ENCODE results near the gene ZEB2.
A peak's percentile ranks its signal among the peaks of the same experiment; 100 is the strongest.

Gene ZEB2

DNA sequence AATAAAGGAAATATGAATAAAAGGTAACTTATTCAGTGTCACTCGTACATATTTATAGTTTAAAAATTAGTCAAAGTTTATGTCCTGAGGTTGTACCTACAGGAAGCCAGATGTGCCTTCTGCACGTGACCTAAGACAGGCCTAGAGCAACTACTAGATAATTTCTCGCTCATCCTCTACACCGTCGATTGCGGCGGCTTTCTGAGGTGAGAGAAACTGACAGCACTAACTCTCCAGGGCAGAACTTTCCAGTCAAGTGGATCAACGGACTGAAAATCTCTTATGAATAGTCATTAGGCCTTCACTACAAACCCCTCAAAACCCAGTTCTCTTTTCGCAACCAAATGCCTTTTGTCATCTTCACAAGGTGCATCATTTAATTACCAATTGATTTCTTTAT, 54.2 kb downstream of the ZEB2 start:
- H3K27me3 ChIP-seq (ENCODE audit: control insufficient read depth, insufficient read depth, low read length): no peaks in the 10 kb centered on the region
- H3K4me1 ChIP-seq (ENCODE audit: control insufficient read depth, insufficient read depth, low read length): peaks cover 38% of the 10 kb centered on the region
- H3K4me3 ChIP-seq (ENCODE audit: low read length): no peak overlapping the region

GRCh38 chr2:144464730-144465129, 55.2 kb downstream of the ZEB2 start:
- peaks cover 38% of the 10 kb centered on the region for H3K4me1 ChIP-seq (ENCODE audit: control insufficient read depth, insufficient read depth, low read length)
- H3K4me3 ChIP-seq (ENCODE audit: low read length): no peak overlapping the region
- no peaks in the 10 kb centered on the region for H3K27me3 ChIP-seq (ENCODE audit: control insufficient read depth, insufficient read depth, low read length)
- no peak overlapping the region for H3K9ac ChIP-seq (ENCODE audit: low read depth, low read length)
- no peak overlapping the region for H3K4me2 ChIP-seq (ENCODE audit: low read length)
- H3K36me3 ChIP-seq (ENCODE audit: insufficient read depth, low read length): peaks cover 15% of the 10 kb centered on the region
- no peaks in the 10 kb centered on the region for H3K9me3 ChIP-seq (replicated peaks; ENCODE audit: low read length)

More for the DNA sequence above, 54.2 kb downstream of the ZEB2 start:
- no peaks in the 10 kb centered on the region for H3K9me3 ChIP-seq (replicated peaks; ENCODE audit: low read length)
- H3K4me2 ChIP-seq (ENCODE audit: low read length): no peak overlapping the region
- peaks cover 15% of the 10 kb centered on the region for H3K36me3 ChIP-seq (ENCODE audit: insufficient read depth, low read length)
- H3K9ac ChIP-seq (ENCODE audit: low read depth, low read length): no peak overlapping the region

DNA sequence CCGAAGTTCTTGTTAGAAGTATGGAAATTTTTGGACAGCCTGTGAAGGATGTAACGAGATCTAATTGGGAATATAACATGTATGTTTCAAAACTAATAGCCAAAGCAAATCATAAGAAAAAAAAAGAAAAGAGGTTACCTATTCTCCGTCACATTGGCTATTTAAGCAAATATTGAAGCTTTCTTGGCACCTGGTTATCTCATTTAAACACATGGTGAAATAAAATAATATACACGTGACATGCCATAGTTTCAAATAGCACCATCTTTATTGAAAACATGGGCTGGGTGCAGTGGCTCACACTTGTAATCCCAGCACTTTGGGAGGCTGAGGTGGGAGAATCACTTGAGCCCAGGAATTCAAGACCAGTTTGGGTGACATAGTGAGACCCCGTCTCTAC, 56.7 kb downstream of the ZEB2 start:
- H3K4me1 ChIP-seq (ENCODE audit: control insufficient read depth, insufficient read depth, low read length): peaks cover 41% of the 10 kb centered on the region
- peaks cover 9% of the 10 kb centered on the region for H3K36me3 ChIP-seq (ENCODE audit: insufficient read depth, low read length)
- no peaks in the 10 kb centered on the region for H3K27me3 ChIP-seq (ENCODE audit: control insufficient read depth, insufficient read depth, low read length)

DNA sequence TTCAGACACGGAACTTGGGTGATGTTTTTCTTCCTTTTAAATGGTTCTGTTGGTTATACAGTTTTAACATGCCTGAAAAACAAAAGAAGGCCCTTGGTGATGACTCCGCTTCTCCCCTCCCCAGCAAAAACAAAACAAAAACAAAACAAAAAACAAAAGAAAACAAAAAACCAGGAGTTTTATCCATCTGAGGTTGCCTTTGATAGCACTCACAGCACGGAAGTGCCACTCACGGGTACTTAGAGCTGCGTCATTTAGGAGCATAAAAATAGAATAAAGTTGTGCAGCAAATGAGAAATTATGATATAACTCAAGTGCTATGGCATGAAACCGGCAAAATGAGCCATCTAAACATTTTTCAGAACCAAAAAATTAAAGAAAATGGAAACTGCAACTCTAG, 57.7 kb downstream of the ZEB2 start:
- H3K4me3 ChIP-seq (ENCODE audit: low read length): no peak overlapping the region
- peak overlapping the region; percentile 11 for H3K9ac ChIP-seq (ENCODE audit: low read depth, low read length)
- H3K9me3 ChIP-seq (replicated peaks; ENCODE audit: low read length): no peaks in the 10 kb centered on the region
- H3K4me2 ChIP-seq (ENCODE audit: low read length): peak overlapping the region; percentile 11
- H3K4me1 ChIP-seq (ENCODE audit: control insufficient read depth, insufficient read depth, low read length): peaks cover 41% of the 10 kb centered on the region
- no peaks in the 10 kb centered on the region for H3K27me3 ChIP-seq (ENCODE audit: control insufficient read depth, insufficient read depth, low read length)
- H3K36me3 ChIP-seq (ENCODE audit: insufficient read depth, low read length): peaks cover 9% of the 10 kb centered on the region

More for the DNA sequence above, 56.7 kb downstream of the ZEB2 start:
- Histone ChIP-seq H3K4me2 (ENCODE audit: low read length) (no peak overlapping the region), H3K9me3 (replicated peaks; ENCODE audit: low read length) (no peaks in the 10 kb centered on the region), H3K4me3 (ENCODE audit: low read length) (no peak overlapping the region), H3K9ac (ENCODE audit: low read depth, low read length) (no peak overlapping the region)

DNA sequence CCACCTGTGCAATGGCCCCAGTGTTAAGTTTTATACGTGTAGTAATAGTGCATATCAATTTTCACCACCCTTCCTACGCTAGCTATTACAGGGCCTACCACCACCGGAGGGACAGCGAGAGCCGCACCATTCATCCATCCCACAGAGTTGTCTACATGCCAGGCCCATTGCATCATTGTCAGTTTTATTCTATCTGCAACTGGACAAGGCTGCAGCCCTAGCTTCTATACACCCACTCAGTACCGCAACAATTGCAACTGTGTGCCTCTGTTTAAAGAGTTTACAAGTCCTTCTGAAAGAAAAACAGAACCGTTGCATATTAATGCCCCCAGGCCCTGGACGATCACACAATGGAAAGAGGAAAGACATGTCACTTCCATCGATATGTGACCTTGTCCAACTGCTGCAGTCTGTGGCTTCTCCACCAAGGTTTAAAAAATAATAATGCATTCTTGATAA, 58.6 kb downstream of the ZEB2 start:
- Histone ChIP-seq H3K4me2 (ENCODE audit: low read length) (peak overlapping the region; percentile 24), H3K27me3 (ENCODE audit: control insufficient read depth, insufficient read depth, low read length) (no peaks in the 10 kb centered on the region), H3K36me3 (ENCODE audit: insufficient read depth, low read length) (peaks cover 9% of the 10 kb centered on the region), H3K4me3 (ENCODE audit: low read length) (no peak overlapping the region), H3K4me1 (ENCODE audit: control insufficient read depth, insufficient read depth, low read length) (peaks cover 47% of the 10 kb centered on the region), H3K9me3 (replicated peaks; ENCODE audit: low read length) (no peaks in the 10 kb centered on the region), H3K9ac (ENCODE audit: low read depth, low read length) (peak overlapping the region; percentile 11)

DNA sequence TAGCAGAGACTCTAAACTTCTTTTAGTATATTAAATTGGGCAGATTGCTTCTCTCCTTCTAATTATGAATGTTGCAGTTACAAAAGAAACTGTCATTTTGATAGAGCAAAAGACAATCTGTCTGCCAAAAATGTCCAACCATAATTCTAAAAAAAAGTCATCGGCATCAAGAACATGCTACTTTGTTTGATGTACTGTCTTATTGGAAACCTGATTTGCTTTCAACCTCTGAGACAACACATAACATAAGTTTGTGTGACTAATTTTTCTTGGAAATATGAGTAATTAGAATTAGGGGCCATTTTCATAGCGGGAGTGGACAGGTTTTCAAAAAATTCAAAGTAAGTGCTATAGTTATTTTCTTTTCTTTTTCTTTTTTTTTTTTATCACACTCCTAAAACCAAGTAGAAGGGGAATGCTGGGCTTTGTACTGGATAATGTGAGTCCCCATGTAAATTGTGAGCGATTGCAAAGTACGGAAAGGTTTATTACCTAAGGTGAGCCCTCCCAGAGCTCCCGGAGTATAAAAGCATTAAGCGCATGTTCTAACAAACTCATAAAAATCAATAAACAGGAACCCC, 59.1 kb downstream of the ZEB2 start:
- H3K4me1 ChIP-seq (ENCODE audit: control insufficient read depth, insufficient read depth, low read length): peaks cover 52% of the 10 kb centered on the region
- peak overlapping the region; percentile 43 for H3K9ac ChIP-seq (ENCODE audit: low read depth, low read length)
- no peaks in the 10 kb centered on the region for H3K27me3 ChIP-seq (ENCODE audit: control insufficient read depth, insufficient read depth, low read length)
- no peaks in the 10 kb centered on the region for H3K9me3 ChIP-seq (replicated peaks; ENCODE audit: low read length)
- peak overlapping the region; percentile 50 for H3K4me2 ChIP-seq (ENCODE audit: low read length)
- peaks cover 9% of the 10 kb centered on the region for H3K36me3 ChIP-seq (ENCODE audit: insufficient read depth, low read length)
- no peak overlapping the region for H3K4me3 ChIP-seq (ENCODE audit: low read length)

- no peaks in the 10 kb centered on the region for H3K9me3 ChIP-seq (replicated peaks; ENCODE audit: low read length)
- peaks cover 61% of the 10 kb centered on the region for H3K4me1 ChIP-seq (ENCODE audit: control insufficient read depth, insufficient read depth, low read length)
- peak overlapping the region; percentile 50 for H3K4me2 ChIP-seq (ENCODE audit: low read length)
- peaks cover 4% of the 10 kb centered on the region for H3K36me3 ChIP-seq (ENCODE audit: insufficient read depth, low read length)
- no peak overlapping the region for H3K4me3 ChIP-seq (ENCODE audit: low read length)
- no peaks in the 10 kb centered on the region for H3K27me3 ChIP-seq (ENCODE audit: control insufficient read depth, insufficient read depth, low read length)
- peak overlapping the region; percentile 43 for H3K9ac ChIP-seq (ENCODE audit: low read depth, low read length)
Measured at GRCh38 chr2:144459937-144460336, 60.0 kb downstream of the ZEB2 start.

DNA sequence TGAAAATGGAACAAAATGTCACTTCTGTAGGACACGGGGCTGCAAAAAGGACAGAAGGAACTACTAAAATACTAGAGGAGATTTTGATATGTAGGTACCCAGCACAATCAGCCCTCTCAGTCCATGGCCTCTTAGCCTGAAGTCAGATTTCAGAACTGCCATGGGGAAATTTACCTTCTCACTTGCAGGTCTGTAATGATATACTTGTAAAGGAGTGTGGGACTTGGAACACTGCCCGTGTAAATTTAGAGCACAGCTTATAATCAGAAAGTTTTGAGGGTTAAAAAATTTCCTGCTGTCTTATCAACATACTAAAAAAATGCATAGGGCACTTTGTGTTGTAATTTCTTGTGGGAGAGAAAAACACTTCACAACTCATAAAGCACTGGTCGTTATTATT, 60.6 kb downstream of the ZEB2 start:
- H3K4me2 ChIP-seq (ENCODE audit: low read length): no peak overlapping the region
- peaks cover 67% of the 10 kb centered on the region for H3K4me1 ChIP-seq (ENCODE audit: control insufficient read depth, insufficient read depth, low read length)
- H3K36me3 ChIP-seq (ENCODE audit: insufficient read depth, low read length): no peaks in the 10 kb centered on the region
- no peak overlapping the region for H3K4me3 ChIP-seq (ENCODE audit: low read length)
- H3K9me3 ChIP-seq (replicated peaks; ENCODE audit: low read length): no peaks in the 10 kb centered on the region
- H3K9ac ChIP-seq (ENCODE audit: low read depth, low read length): no peak overlapping the region
- no peaks in the 10 kb centered on the region for H3K27me3 ChIP-seq (ENCODE audit: control insufficient read depth, insufficient read depth, low read length)

DNA sequence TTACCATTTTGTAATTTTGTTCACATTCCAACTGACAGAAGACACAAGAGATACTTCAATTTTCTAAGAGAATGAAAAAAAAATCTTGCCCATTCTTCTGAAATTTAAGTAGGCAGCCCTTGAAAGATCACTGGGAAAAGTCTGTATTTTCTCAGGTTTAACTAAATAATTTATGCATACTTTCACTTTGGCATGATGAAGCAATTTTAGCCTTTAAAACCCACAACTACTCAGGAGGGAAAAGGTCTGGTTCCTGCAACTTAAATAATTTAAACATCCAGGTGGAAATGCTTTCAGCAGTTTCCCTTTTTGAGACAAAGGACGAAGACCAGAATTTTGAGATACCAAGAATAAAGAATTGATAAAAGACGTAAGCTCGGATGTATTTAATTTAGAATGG, 61.4 kb downstream of the ZEB2 start:
- Histone ChIP-seq H3K4me2 (ENCODE audit: low read length) (no peak overlapping the region), H3K4me1 (ENCODE audit: control insufficient read depth, insufficient read depth, low read length) (peaks cover 75% of the 10 kb centered on the region), H3K27me3 (ENCODE audit: control insufficient read depth, insufficient read depth, low read length) (no peaks in the 10 kb centered on the region), H3K36me3 (ENCODE audit: insufficient read depth, low read length) (no peaks in the 10 kb centered on the region), H3K9ac (ENCODE audit: low read depth, low read length) (no peak overlapping the region), H3K4me3 (ENCODE audit: low read length) (no peak overlapping the region), H3K9me3 (replicated peaks; ENCODE audit: low read length) (no peaks in the 10 kb centered on the region)

DNA sequence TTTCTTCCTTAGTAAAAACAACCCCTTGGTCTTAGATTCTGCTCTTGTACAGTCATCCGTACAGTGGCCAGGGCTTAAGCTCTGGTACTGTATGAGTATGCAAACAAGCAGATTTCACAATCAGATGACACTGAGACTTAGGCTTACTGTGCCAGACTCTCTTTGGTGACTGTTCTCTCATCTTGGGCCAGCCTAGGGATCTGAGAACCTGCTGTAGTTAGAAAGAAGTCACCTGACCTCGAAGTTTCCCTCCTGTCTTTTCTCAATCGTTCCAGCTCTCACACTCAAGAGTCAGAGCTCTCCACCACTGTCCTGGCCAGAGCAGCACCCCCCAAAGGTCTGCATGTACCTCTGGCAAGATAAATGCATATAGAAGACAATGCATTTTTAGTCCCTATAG, 63.2 kb downstream of the ZEB2 start:
- Histone ChIP-seq H3K9me3 (replicated peaks; ENCODE audit: low read length) (no peaks in the 10 kb centered on the region), H3K4me2 (ENCODE audit: low read length) (peak overlapping the region; percentile 9), H3K4me3 (ENCODE audit: low read length) (no peak overlapping the region), H3K36me3 (ENCODE audit: insufficient read depth, low read length) (no peaks in the 10 kb centered on the region), H3K27me3 (ENCODE audit: control insufficient read depth, insufficient read depth, low read length) (no peaks in the 10 kb centered on the region), H3K4me1 (ENCODE audit: control insufficient read depth, insufficient read depth, low read length) (peaks cover 80% of the 10 kb centered on the region), H3K9ac (ENCODE audit: low read depth, low read length) (no peak overlapping the region)

GRCh38 chr2:144455987-144456386, 63.9 kb downstream of the ZEB2 start:
- Histone ChIP-seq H3K9me3 (replicated peaks; ENCODE audit: low read length) (no peaks in the 10 kb centered on the region), H3K4me1 (ENCODE audit: control insufficient read depth, insufficient read depth, low read length) (peaks cover 74% of the 10 kb centered on the region), H3K36me3 (ENCODE audit: insufficient read depth, low read length) (no peaks in the 10 kb centered on the region), H3K9ac (ENCODE audit: low read depth, low read length) (peak overlapping the region; percentile 21), H3K27me3 (ENCODE audit: control insufficient read depth, insufficient read depth, low read length) (no peaks in the 10 kb centered on the region), H3K4me2 (ENCODE audit: low read length) (peak overlapping the region; percentile 76), H3K4me3 (ENCODE audit: low read length) (no peak overlapping the region)
